Adrenal gland (tissue), 12 donors: ENCODE measurements around the gene RGPD8. TPM values are rescaled to one million over a fixed set of nuclear protein-coding genes. Genes with fewer than 3 reads are reported as not detected.

ENCODE experiments used
- DNase-seq, 7 donors: peaks; one replicate each; pipeline ENCODE4 v3.0.0-alpha.2; 2019 to 2020
- H3K27ac ChIP-seq, 5 donors: fragments of 200-600 bp; sonication (generic) in 4 of 5; 1 replicate in 3 of 5; 2 replicates in 2 of 5; pipeline versions ENCODE4 v1.5.1 to v1.8.0; 2016 to 2020; ENCODE audit warnings: mild to moderate bottlenecking in 1 of 5
- H3K27me3 ChIP-seq: fragments of 200-600 bp; 2 replicates; pipeline ENCODE4 v1.8.0; 2021
- H3K36me3 ChIP-seq, 2 donors: fragments of 200-600 bp; replicated peaks in 1 of 2; 1 replicate in 1 of 2; 2 replicates in 1 of 2; pipeline versions ENCODE4 v1.5.1 to v1.8.0; 2018 to 2022
- H3K4me1 ChIP-seq, 2 donors: fragments of 200-600 bp; replicated peaks in 1 of 2; 1 replicate in 1 of 2; 2 replicates in 1 of 2; pipeline versions ENCODE4 v1.5.1 to v1.8.0; 2018 to 2021
- H3K4me3 ChIP-seq, 4 donors: fragments of 200-600 bp; sonication (generic) in 3 of 4; one replicate each; pipeline ENCODE4 v1.5.1; 2016 to 2018
- H3K9me3 ChIP-seq, 3 donors: fragments of 200-600 bp; sonication (generic) in 1 of 3; replicated peaks in 1 of 3; 1 replicate in 2 of 3; 2 replicates in 1 of 3; pipeline versions ENCODE4 v1.5.1 to v1.8.0; 2016 to 2021
- CTCF ChIP-seq, 6 experiments: fragments of 450-650 bp in 4 of 6; fragments of 200-600 bp in 2 of 6; sonication (generic) in 1 of 6; IDR thresholded peaks; 1 replicate in 5 of 6; 2 replicates in 1 of 6; pipeline versions ENCODE4 v1.5.1 to v1.8.0; 2016 to 2021; ENCODE audit warnings: antibody characterized with exemption in 6 of 6, mild to moderate bottlenecking in 2 of 6, moderate library complexity in 1 of 6
- POLR2A ChIP-seq, 2 donors: fragments of 450-650 bp; IDR thresholded peaks; one replicate each; pipeline ENCODE4 v1.6.1; 2017; ENCODE audit warnings: antibody characterized with exemption in 2 of 2, mild to moderate bottlenecking in 2 of 2, moderate library complexity in 1 of 2
- WGBS, 4 donors: extraction: QIAGEN DNeasy Blood & Tissue Kit in 2 of 4; methylation state at CpG; one replicate each; pipeline versions ENCODE4 v1.1.5 to v1.1.7; 2013 to 2017; 5-methylcytosine and 5-hydroxymethylcytosine counted together
- intact Hi-C, 2 donors: fragments of 100-400 bp; cut with DNase I; formaldehyde crosslinking; loops; one replicate each; pipeline versions ENCODE4 v1.14.1 to v1.15.0; 2022 to 2023
- polyA plus RNA-seq, 3 donors: library from polyadenylated mRNA; stranded (reverse); fragments of 200-250 nt in 2 of 3; fragments of 350-450 nt in 1 of 3; fragmentation: Illumina TruSeq in 1 of 3; extraction: RNeasy Lipid Tissue Mini Kit (QIAGEN cat#74804) in 1 of 3; gene quantifications; one replicate each; pipeline ENCODE4 v1.2.3, GENCODE V29; 2013 to 2014
- total RNA-seq, 9 donors: library from RNA; depleted of rRNA in 4 of 9; stranded (reverse); fragments of >200 nt in 4 of 9; fragments of 120-200 nt in 1 of 9; fragmentation: NEBNext Ultra II Directional in 1 of 9; extraction: Animal tissue kit (Norgen Biotek cat#: 25700) in 1 of 9; gene quantifications; one replicate each; pipeline versions ENCODE4 v1.1.0 to v1.2.4, GENCODE V29; 2013 to 2023
- donor health status: healthy with polysubstance abuse.
- donor health status: Bipolar disorder and iron deficiency.
- donor health status: DM: yes; HTN: yes; CAD: no.
- donor health status: DM: no; HTN: no; CAD: no.
- donor health status: DM: no; HTN: no; CAD: no.
- donor health status: DM: yes; HTN: yes; CAD: no.

Gene RGPD8
- total and polyA plus RNA-seq, 12 donors, result 0.44 to 23.6 (median 10.9) TPM

- Histone ChIP-seq H3K4me1 (no peaks in the 10 kb centered on the region), H3K36me3 (no peaks in the 10 kb centered on the region), H3K27me3 (peaks cover 6% of the 10 kb centered on the region), H3K9me3 (no peaks in the 10 kb centered on the region), H3K4me3 (no peak overlapping the region), H3K27ac (no peak overlapping the region)
- WGBS, 4 donors, result 72 to 90% (median 75%) methylated on average over 4 to 5 of the region's 5 CpGs
- no peak for DNase-seq
- TF ChIP-seq POLR2A (IDR thresholded peaks at IDR 0.05), result no peak
- no peak for TF ChIP-seq CTCF (IDR thresholded peaks at IDR 0.05)
- intact Hi-C loops, result no loop called here
Observed at GRCh38 chr2:112462178-112462577, 28.7 kb upstream of the RGPD8 start.

GRCh38 chr2:112459372-112459771, 25.9 kb upstream of the RGPD8 start:
- intact Hi-C loops, result no loop called here
- peaks cover 6% of the 10 kb centered on the region for H3K27me3 ChIP-seq
- no peaks in the 10 kb centered on the region for H3K4me1 ChIP-seq
- WGBS, 4 donors, result 71 to 94% (median 88%) methylated on average over 1 of the region's 1 CpG
- H3K27ac ChIP-seq, result no peak overlapping the region
- no peak for DNase-seq
- H3K9me3 ChIP-seq, result no peaks in the 10 kb centered on the region
- no peaks in the 10 kb centered on the region for H3K36me3 ChIP-seq
- TF ChIP-seq CTCF (IDR thresholded peaks at IDR 0.05) (no peak), POLR2A (IDR thresholded peaks at IDR 0.05) (no peak)
- H3K4me3 ChIP-seq, result no peak overlapping the region

GRCh38 chr2:112454586-112454985, 21.1 kb upstream of the RGPD8 start:
- Histone ChIP-seq H3K36me3 (no peaks in the 10 kb centered on the region), H3K9me3 (no peaks in the 10 kb centered on the region), H3K4me1 (no peaks in the 10 kb centered on the region), H3K4me3 (no peak overlapping the region), H3K27ac (no peak overlapping the region), H3K27me3 (no peaks in the 10 kb centered on the region)
- DNase-seq, result no peak
- intact Hi-C loops, result no loop called here
- TF ChIP-seq POLR2A (IDR thresholded peaks at IDR 0.05) (no peak), CTCF (IDR thresholded peaks at IDR 0.05) (no peak)

GRCh38 chr2:112451317-112451716, 17.9 kb upstream of the RGPD8 start:
- intact Hi-C loops, result no loop called here
- Histone ChIP-seq H3K36me3 (no peaks in the 10 kb centered on the region), H3K27me3 (no peaks in the 10 kb centered on the region), H3K4me1 (no peaks in the 10 kb centered on the region), H3K27ac (no peak overlapping the region), H3K4me3 (no peak overlapping the region), H3K9me3 (no peaks in the 10 kb centered on the region)
- TF ChIP-seq POLR2A (IDR thresholded peaks at IDR 0.05) (no peak), CTCF (IDR thresholded peaks at IDR 0.05) (no peak)
- DNase-seq, result no peak
- WGBS, 4 donors, result 85 to 100% (median 93%) methylated on average over 1 of the region's 1 CpG
